K562 (cell line): Measurements from ENCODE around the gene SEL1L. TPM values are rescaled to one million over a fixed set of nuclear protein-coding genes. Genes with fewer than 3 reads are reported as not detected.

Source experiments
- CREB1 ChIP-seq, 2 experiments: sonication (generic) in 1 of 2; formaldehyde crosslinking in 1 of 2; IDR thresholded peaks; 2 replicates each; pipeline versions ENCODE4 v1.6.1 to v1.8.0; 2012 to 2022; ENCODE audit warnings: inconsistent platforms in 1 of 2, mild to moderate bottlenecking in 1 of 2, missing genetic modification reagents in 1 of 2, moderate library complexity in 1 of 2
- CXXC5 ChIP-seq: fragments of 250-450 bp; sonication (Bioruptor Pico); IDR thresholded peaks from 2 replicates; pipeline ENCODE4 v1.8.0; 2022; ENCODE audit warnings: inconsistent platforms, mild to moderate bottlenecking, moderate library complexity
- FOXK2 ChIP-seq, 2 experiments: fragments of 450-650 bp; IDR thresholded peaks in 1 of 2; conservative IDR thresholded peaks in 1 of 2; 2 replicates each; pipeline ENCODE4 v1.6.1; 2016; ENCODE audit warnings: low read depth in 2 of 2, mild to moderate bottlenecking in 1 of 2
- JUND ChIP-seq, 2 experiments: IDR thresholded peaks; 2 replicates in 1 of 2; 3 replicates in 1 of 2; pipeline ENCODE4 v1.6.1; 2011; ENCODE audit warnings: borderline replicate concordance in 2 of 2, low read depth in 2 of 2, low read length in 2 of 2, improper control_type of control experiment in 1 of 2, missing biosample characterization in 1 of 2, missing genetic modification characterization in 1 of 2, missing genetic modification reagents in 1 of 2
- LEF1 ChIP-seq: fragments of 450-650 bp; IDR thresholded peaks from 2 replicates; pipeline ENCODE4 v1.6.1; 2016; ENCODE audit warnings: mild to moderate bottlenecking
- MYC ChIP-seq, 2 experiments: fragments of 250-450 bp in 1 of 2; sonication (Bioruptor Pico) in 1 of 2; IDR thresholded peaks; 2 replicates each; pipeline versions ENCODE4 v1.5.1 to v1.6.1; 2012 to 2021; ENCODE audit warnings: low read depth in 2 of 2, borderline replicate concordance in 1 of 2, improper control_type of control experiment in 1 of 2, low read length in 1 of 2, mild to moderate bottlenecking in 1 of 2, moderate library complexity in 1 of 2
- NBN ChIP-seq: fragments of 450-650 bp; IDR thresholded peaks from 2 replicates; pipeline ENCODE4 v1.6.1; 2016; ENCODE audit warnings: low read depth, mild to moderate bottlenecking
- NR2C2 ChIP-seq, 2 experiments: fragments of 200-800 bp in 1 of 2; sonication (Bioruptor generic) in 1 of 2; sonication (generic) in 1 of 2; formaldehyde crosslinking in 1 of 2; IDR thresholded peaks; 2 replicates each; pipeline versions ENCODE4 v1.6.1 to v1.8.0; 2016 to 2022; ENCODE audit warnings: mild to moderate bottlenecking in 1 of 2, missing compliant biosample characterization in 1 of 2, missing genetic modification characterization in 1 of 2, missing genetic modification reagents in 1 of 2
- POLR2AphosphoS5 ChIP-seq: IDR thresholded peaks from 2 replicates; pipeline ENCODE4 v1.6.1; 2011; ENCODE audit warnings: mild to moderate bottlenecking, low read depth, low read length, moderate library complexity; ENCODE audit not compliant: control insufficient read depth, insufficient read depth
- polyA plus RNA-seq, 8 experiments: library from polyadenylated mRNA; depleted of rRNA in 4 of 8; stranded (reverse) in 5 of 8; unstranded in 3 of 8; fragments of >200 nt; fragmentation: Nextera tagmentation in 2 of 8; fragmentation: Illumina TruSeq in 1 of 8; extraction: Ambion mirVana in 2 of 8; extraction: Trizol in 1 of 8; gene quantifications; 2 replicates each; pipeline versions ENCODE4 v1.2.1 to v1.2.3, GENCODE V29; 2011 to 2014; ENCODE audit warnings: inconsistent platforms in 1 of 8, missing spikeins in 1 of 8
- total RNA-seq, 7 experiments: library from RNA; depleted of rRNA in 6 of 7; stranded (reverse); fragments of >200 nt in 6 of 7; fragmentation: Illumina TruSeq in 2 of 7; extraction: Trizol in 2 of 7; gene quantifications; 2 replicates each; pipeline versions ENCODE4 v1.2.1 to v1.2.3, GENCODE V29; 2011 to 2021; ENCODE audit warnings: low replicate concordance in 1 of 7
- TF ChIP-seq, protein P1 (sequence below): fragments of 450-650 bp; formaldehyde crosslinking; IDR thresholded peaks from 2 replicates; pipeline ENCODE4 v1.4.0; 2020; ENCODE audit warnings: mild to moderate bottlenecking, moderate library complexity
- TF ChIP-seq, protein P2 (sequence below): sonication (generic); formaldehyde crosslinking; IDR thresholded peaks from 2 replicates; pipeline ENCODE4 v1.8.1; 2023; ENCODE audit warnings: missing genetic modification reagents, mild to moderate bottlenecking, borderline replicate concordance
- TF ChIP-seq, protein P3 (sequence below): sonication (generic); formaldehyde crosslinking; IDR thresholded peaks from 2 replicates; pipeline ENCODE4 v1.9.0; 2022; ENCODE audit warnings: mild to moderate bottlenecking, missing genetic modification reagents
- TF ChIP-seq, protein P4 (sequence below): fragments of 200-800 bp; sonication (Bioruptor generic); IDR thresholded peaks from 2 replicates; pipeline ENCODE4 v1.6.1; 2017; ENCODE audit warnings: missing genetic modification characterization, missing compliant biosample characterization

SEL1L gene
- total and polyA plus RNA-seq, 9 of the 15 experiments (the other 6 are each of a cell fraction or from before 2014, with no cell fraction given): 7.7 to 21.1 (median 13.6) TPM

- TF ChIP-seq, protein P1, sequence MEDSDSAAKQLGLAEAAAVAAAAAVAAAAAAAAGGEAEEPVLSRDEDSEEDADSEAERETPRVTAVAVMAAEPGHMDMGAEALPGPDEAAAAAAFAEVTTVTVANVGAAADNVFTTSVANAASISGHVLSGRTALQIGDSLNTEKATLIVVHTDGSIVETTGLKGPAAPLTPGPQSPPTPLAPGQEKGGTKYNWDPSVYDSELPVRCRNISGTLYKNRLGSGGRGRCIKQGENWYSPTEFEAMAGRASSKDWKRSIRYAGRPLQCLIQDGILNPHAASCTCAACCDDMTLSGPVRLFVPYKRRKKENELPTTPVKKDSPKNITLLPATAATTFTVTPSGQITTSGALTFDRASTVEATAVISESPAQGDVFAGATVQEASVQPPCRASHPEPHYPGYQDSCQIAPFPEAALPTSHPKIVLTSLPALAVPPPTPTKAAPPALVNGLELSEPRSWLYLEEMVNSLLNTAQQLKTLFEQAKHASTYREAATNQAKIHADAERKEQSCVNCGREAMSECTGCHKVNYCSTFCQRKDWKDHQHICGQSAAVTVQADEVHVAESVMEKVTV (CRISPR knock-in tag): 0 out of 2 replicates have a peak, but pooled peaks have one; percentile 15
- TF ChIP-seq JUND (IDR thresholded peaks at IDR 0.05; ENCODE audit: borderline replicate concordance, low read depth, low read length) (peak; percentile 32; the same call in 1 of the 2 replicates), JUND (tag; IDR thresholded peaks at IDR 0.05; ENCODE audit: borderline replicate concordance, low read depth, low read length) (peak; percentile 61; the same call in 1 of the 3 replicates), NR2C2 (CRISPR knock-in tag; IDR thresholded peaks at IDR 0.05) (no peak), NR2C2 (tag; IDR thresholded peaks at IDR 0.05) (peak; percentile 40; the same call in 1 of the 2 replicates), POLR2AphosphoS5 (peak; percentile 56; the same call in 1 of the 2 replicates), LEF1 (0 out of 2 replicates have a peak, but pooled peaks have one; percentile 36), FOXK2 (conservative IDR thresholded peaks at IDR 0.05 in 1 of 2, IDR thresholded peaks at IDR 0.05 in 1 of 2; ENCODE audit: low read depth in 2 of 2) (peak in 1 of 2 experiments; percentile 51; a peak in 1 of 4 replicates), CXXC5 (peak; percentile 74), CREB1 (IDR thresholded peaks at IDR 0.05) (peak; percentile 24; the same call in 1 of the 2 replicates), CREB1 (CRISPR knock-in tag; IDR thresholded peaks at IDR 0.05) (no peak), MYC (IDR thresholded peaks at IDR 0.05; ENCODE audit: low read depth, low read length) (peak; percentile 53; the same call in 1 of the 2 replicates), MYC (CRISPR knock-in tag; IDR thresholded peaks at IDR 0.05; ENCODE audit: borderline replicate concordance, low read depth) (0 out of 2 replicates have a peak, but pooled peaks have one; percentile 28), NBN (0 out of 2 replicates have a peak, but pooled peaks have one; percentile 19)
- TF ChIP-seq, protein P2, sequence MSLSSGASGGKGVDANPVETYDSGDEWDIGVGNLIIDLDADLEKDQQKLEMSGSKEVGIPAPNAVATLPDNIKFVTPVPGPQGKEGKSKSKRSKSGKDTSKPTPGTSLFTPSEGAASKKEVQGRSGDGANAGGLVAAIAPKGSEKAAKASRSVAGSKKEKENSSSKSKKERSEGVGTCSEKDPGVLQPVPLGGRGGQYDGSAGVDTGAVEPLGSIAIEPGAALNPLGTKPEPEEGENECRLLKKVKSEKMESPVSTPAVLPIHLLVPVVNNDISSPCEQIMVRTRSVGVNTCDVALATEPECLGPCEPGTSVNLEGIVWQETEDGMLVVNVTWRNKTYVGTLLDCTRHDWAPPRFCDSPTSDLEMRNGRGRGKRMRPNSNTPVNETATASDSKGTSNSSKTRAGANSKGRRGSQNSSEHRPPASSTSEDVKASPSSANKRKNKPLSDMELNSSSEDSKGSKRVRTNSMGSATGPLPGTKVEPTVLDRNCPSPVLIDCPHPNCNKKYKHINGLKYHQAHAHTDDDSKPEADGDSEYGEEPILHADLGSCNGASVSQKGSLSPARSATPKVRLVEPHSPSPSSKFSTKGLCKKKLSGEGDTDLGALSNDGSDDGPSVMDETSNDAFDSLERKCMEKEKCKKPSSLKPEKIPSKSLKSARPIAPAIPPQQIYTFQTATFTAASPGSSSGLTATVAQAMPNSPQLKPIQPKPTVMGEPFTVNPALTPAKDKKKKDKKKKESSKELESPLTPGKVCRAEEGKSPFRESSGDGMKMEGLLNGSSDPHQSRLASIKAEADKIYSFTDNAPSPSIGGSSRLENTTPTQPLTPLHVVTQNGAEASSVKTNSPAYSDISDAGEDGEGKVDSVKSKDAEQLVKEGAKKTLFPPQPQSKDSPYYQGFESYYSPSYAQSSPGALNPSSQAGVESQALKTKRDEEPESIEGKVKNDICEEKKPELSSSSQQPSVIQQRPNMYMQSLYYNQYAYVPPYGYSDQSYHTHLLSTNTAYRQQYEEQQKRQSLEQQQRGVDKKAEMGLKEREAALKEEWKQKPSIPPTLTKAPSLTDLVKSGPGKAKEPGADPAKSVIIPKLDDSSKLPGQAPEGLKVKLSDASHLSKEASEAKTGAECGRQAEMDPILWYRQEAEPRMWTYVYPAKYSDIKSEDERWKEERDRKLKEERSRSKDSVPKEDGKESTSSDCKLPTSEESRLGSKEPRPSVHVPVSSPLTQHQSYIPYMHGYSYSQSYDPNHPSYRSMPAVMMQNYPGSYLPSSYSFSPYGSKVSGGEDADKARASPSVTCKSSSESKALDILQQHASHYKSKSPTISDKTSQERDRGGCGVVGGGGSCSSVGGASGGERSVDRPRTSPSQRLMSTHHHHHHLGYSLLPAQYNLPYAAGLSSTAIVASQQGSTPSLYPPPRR (CRISPR knock-in tag): no peak
- TF ChIP-seq, protein P3, sequence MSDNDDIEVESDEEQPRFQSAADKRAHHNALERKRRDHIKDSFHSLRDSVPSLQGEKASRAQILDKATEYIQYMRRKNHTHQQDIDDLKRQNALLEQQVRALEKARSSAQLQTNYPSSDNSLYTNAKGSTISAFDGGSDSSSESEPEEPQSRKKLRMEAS (CRISPR knock-in tag): peak; percentile 46; the same call in 1 of the 2 replicates
- TF ChIP-seq, protein P4, sequence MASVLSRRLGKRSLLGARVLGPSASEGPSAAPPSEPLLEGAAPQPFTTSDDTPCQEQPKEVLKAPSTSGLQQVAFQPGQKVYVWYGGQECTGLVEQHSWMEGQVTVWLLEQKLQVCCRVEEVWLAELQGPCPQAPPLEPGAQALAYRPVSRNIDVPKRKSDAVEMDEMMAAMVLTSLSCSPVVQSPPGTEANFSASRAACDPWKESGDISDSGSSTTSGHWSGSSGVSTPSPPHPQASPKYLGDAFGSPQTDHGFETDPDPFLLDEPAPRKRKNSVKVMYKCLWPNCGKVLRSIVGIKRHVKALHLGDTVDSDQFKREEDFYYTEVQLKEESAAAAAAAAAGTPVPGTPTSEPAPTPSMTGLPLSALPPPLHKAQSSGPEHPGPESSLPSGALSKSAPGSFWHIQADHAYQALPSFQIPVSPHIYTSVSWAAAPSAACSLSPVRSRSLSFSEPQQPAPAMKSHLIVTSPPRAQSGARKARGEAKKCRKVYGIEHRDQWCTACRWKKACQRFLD (CRISPR knock-in tag): 0 out of 2 replicates have a peak, but pooled peaks have one; percentile 34
Observed at GRCh38 chr14:81423504-81423903, 110.1 kb downstream of the SEL1L start (continued).
